IMR-90 (cell line): ENCODE results near the gene OSBPL9.

Experiments
- CEBPB ChIP-seq: IDR thresholded peaks from 2 replicates; pipeline ENCODE4 v1.6.1; 2012; ENCODE audit warnings: low read depth, low read length, improper control_type of control experiment
- CHD1 ChIP-seq: IDR thresholded peaks from 2 replicates; pipeline ENCODE4 v1.6.1; 2012; ENCODE audit warnings: low read depth, low read length, improper control_type of control experiment
- CTCF ChIP-seq: conservative IDR thresholded peaks from 2 replicates; pipeline ENCODE4 v1.5.1; 2012; ENCODE audit warnings: mild to moderate bottlenecking, low read depth, low read length, improper control_type of control experiment
- FOS ChIP-seq: fragments of 150-350 bp; IDR thresholded peaks from 2 replicates; pipeline ENCODE4 v1.6.1; 2016; ENCODE audit warnings: low read depth, low read length
- MXI1 ChIP-seq: IDR thresholded peaks from 2 replicates; pipeline ENCODE4 v1.6.1; 2012; ENCODE audit warnings: low read depth, mild to moderate bottlenecking, low read length, moderate library complexity, borderline replicate concordance
- POLR2A ChIP-seq: IDR thresholded peaks from 2 replicates; pipeline ENCODE4 v1.6.1; 2012; ENCODE audit warnings: mild to moderate bottlenecking, low read depth, low read length
- RAD21 ChIP-seq: IDR thresholded peaks from 2 replicates; pipeline ENCODE4 v1.6.1; 2012; ENCODE audit warnings: low read length, improper control_type of control experiment
- RCOR1 ChIP-seq: IDR thresholded peaks from 2 replicates; pipeline ENCODE4 v1.6.1; 2012; ENCODE audit warnings: mild to moderate bottlenecking, low read length, improper control_type of control experiment; ENCODE audit not compliant: insufficient replicate concordance
- RFX5 ChIP-seq: IDR thresholded peaks from 2 replicates; pipeline ENCODE4 v1.8.0; 2012; ENCODE audit warnings: low read depth, mild to moderate bottlenecking, low read length, moderate library complexity
- SMC3 ChIP-seq: fragments of 150-350 bp; IDR thresholded peaks from 2 replicates; pipeline ENCODE4 v1.6.1; 2016; ENCODE audit warnings: low read depth, mild to moderate bottlenecking, antibody characterized with exemption, low read length, moderate library complexity

GRCh38 chr1:51643362-51643761 lies 26.5 kb downstream of the OSBPL9 start:
- TF ChIP-seq RAD21: no peak
- TF ChIP-seq RCOR1: no peak
- TF ChIP-seq CTCF: no peak
- TF ChIP-seq SMC3: no peak
- no peak for TF ChIP-seq CHD1
- no peak for TF ChIP-seq POLR2A
- TF ChIP-seq CEBPB: no peak
- no peak for TF ChIP-seq MXI1
- no peak for TF ChIP-seq FOS
- TF ChIP-seq RFX5: no peak
